NB4 (cell line): ENCODE measurements around the gene KIF17.

Experiments
- CTCF ChIP-seq: IDR thresholded peaks from one replicate; pipeline ENCODE4 v1.5.1; 2012; ENCODE audit warnings: low read depth, low read length
- POLR2A ChIP-seq: IDR thresholded peaks from 2 replicates; pipeline ENCODE4 v1.6.1; 2011; ENCODE audit warnings: mild to moderate bottlenecking; ENCODE audit not compliant: insufficient read length; ENCODE audit errors: extremely low read depth

- TF ChIP-seq CTCF (no peak), POLR2A (no peak)
These were observed 92.4 kb downstream of the KIF17 start for GRCh38 chr1:20625176-20626097.
